GM15510 (cell line): ENCODE results near the gene MYOCOS.

Experiments used
- POLR2A ChIP-seq: IDR thresholded peaks from 3 replicates; pipeline ENCODE4 v1.6.1; 2011; ENCODE audit warnings: borderline replicate concordance; ENCODE audit not compliant: insufficient read length; ENCODE audit errors: extremely low read depth

MYOCOS gene, protein sequence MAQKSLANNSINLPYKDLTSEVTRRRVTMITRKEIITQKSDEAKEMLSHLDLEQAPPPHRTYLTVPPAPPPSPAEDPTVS

DNA sequence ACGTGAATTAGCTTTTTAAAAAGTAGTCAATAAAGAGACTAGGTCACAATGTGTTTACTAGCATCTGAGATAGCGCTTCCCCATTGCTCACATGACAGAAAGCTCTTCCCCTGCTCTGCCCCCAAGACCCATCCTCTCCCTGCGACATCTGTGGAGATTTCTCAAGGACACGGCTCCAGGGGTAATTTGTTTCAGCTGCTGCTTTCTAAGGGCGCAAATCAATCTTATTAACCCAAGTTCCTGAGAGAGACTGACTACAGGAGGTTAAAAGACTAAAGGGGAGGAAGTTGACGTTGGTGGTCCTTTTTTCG lies at the start of gene MYOCOS:
MYOCOS (plus strand) TSS at position 92 of the 311 bp plus-strand sequence. CDS start 1,641 bp downstream, outside the sequence.
- TF ChIP-seq POLR2A = no peak

DNA sequence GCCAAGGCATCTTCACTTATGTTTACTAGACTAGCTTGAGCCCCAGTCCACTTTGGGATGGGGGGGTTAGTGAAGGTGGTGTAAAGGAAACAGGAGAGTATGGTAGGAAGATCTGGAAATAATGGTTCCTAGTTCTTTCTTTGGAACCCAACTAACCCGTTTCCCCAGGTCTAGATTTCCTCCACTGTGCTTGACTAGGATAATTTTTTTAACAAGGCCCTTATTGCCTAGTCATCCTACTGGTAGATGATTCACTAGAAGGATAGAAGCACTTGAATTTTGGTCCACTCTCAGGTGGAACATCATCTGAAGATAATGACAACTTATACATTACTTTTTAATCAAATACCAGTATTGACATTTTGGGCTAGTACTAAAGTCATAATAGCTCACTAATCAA lies 45.9 kb upstream of the MYOCOS start:
- no peak for TF ChIP-seq POLR2A

DNA sequence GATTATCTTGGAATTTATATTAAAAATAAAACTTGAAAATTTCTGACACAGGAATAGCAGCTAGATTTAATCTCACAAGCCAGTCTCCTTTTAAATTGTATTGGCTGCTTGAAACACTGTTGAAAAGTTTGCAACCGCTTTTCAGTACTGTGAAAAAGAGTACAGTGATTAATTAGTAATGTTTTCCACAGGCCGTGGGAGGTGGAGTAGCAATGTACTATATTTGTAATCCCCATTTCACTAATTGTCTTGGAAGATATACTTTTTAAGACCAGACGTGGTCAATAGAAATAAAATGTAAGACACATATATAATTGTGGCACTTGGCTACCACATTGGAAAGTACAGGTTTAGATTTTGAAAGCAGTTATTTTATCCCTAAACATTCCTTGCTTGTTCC lies 40.8 kb upstream of the MYOCOS start:
- TF ChIP-seq POLR2A = no peak

DNA sequence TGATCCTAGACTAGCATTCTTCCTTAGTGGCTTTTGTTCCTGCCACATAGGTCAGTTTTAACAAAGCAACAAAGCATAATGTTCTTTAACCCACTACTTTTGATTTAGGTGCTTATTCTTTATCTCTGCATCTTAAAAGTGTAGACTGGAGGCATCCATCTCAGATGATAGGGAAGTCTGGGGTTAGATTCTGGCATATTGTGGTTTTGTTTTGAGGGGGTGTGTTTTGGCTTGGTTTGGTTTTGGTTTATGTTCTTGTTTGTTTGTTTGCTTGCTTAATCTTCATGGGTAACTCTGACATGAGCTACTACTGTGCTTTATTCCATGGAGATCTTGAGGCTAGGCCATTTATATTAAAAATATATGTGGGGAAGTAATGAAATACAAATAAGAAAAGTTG lies 40.3 kb upstream of the MYOCOS start:
- TF ChIP-seq POLR2A = no peak

DNA sequence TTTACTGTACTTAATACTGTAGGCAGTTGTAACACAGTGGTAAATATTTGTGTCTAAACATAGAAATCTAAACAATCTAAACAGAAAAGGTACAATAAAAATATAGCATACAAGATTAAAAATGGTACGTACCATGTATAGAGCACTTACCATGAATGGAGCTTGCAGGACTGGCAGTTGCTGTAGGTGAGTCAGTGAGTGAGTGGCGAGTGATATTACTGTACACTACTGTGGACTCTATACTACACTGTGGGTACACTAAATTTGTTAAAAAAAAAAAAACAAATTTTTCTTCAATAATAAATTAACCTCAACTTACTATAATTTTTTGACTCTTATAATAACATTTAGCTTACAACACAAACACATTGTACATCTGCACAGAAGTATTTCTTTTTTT lies 39.5 kb upstream of the MYOCOS start:
- TF ChIP-seq POLR2A = no peak

DNA sequence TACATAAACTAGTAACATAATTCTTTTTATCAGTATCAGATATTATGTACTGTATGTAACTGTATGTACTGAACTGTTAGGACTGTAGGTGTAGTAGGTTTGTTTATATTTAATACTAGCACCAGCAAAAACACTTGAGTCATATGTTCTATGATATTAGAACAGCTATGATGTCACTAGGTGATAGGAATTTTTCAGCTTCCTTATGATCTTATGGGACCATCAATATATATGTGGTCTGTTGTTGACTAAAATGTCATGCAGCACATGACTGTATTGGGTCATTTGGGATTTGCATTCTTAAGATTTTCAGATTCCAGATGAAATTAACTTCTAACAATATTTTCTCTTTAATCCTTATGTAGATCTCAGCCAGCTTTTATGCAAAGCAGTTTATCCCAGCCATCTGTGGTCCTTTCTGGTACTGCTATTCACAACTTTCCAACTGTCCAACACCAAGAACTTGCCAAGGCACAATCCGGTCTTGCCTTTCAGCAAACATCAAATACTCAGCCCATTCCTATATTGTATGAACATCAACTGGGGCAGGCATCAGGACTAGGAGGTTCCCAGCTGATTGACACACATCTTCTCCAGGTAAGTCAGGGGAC lies 38.3 kb upstream of the MYOCOS start:
- no peak for TF ChIP-seq POLR2A

DNA sequence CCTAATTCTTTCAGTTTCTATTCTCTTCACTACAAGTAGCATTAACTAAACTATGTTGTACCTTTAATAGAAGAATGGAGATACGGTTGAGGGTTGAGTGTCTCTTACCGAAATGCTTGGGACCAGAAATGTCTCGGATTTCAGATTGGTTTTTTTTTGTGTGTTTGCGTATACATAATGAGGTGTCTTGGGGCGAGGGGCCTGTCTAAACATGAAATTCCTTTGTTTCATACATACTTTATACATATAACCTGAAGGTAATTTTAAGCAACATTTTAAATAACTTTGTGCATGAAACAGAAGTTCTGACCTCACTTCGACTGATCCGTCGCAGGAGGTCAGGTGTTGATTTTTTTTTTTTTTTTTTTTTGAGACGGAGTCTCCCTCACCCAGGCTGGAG lies 36.3 kb upstream of the MYOCOS start:
- no peak for TF ChIP-seq POLR2A

DNA sequence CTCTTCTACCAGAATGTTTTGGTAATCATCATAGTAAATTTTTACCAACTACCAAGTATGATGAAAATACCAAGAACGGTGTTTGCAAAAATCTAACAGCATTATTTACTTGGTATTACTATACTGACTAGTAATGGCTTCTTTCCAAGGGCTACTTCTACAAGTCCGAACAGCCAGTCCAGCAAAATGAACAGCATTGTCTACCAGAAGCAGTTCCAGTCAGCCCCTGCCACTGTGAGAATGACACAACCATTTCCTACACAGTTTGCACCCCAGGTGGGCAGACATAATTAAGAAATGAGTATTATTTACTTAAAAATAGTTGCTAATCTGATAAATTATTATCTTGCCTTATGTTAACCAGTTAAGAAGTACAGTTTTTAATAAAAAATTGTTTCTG lies 33.8 kb upstream of the MYOCOS start:
- TF ChIP-seq POLR2A = no peak

DNA sequence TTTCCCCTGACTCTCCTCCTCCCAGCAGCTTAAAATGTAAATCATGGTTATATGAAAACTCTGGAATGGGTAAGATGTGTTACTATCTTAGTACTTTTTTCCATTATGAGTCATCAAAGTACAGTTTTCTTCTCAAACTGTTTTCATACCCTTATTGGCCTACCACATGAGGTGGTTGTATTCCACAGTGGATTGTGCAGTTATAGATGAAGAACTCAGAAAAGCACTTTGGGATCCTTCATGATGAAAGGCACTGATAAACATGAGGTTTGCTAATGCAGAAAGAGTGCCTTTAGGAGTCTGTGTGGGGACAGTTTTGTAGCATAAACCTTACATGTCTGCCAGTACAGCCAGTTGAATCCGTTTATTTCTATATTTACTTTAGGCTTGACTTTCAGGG lies 32.0 kb upstream of the MYOCOS start:
- no peak for TF ChIP-seq POLR2A

DNA sequence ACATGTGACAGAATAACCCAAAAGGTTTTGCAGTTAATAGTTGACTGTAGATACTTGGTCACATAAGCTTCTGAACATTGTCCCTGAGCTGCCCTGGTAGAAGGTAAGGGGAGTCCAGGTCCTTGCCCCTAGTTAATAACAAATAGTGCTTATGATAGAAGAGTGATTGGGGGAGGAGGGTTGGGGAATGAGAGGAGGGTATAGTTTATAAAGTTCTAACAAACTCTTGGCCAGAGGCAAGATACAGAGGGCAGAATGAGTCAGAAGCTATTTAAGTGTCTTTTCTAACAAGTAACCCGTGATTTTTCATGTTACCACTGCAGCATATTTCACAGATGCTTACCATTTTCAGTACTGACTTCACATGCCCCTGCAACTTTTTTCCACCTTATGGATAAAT lies 26.7 kb upstream of the MYOCOS start:
- TF ChIP-seq POLR2A = no peak

DNA sequence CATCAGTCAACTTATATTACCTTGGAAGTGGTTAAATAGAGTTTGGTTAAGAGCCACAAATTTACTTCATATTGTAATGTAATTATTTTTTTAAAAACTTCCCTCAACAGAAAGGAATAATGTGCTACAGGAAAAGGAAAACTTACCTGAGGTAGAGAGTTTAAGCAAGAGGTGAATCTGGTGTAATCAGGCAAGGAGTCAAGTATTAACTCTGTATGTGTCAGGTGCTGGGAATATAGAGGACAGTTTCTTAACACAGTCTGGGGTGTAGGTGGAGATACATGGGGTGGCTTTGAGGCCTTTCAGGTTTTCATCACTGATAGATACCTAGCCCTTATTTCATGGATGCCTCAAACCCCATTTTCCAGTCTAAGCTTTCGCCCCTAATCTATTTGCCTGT lies 25.9 kb upstream of the MYOCOS start:
- TF ChIP-seq POLR2A = no peak

DNA sequence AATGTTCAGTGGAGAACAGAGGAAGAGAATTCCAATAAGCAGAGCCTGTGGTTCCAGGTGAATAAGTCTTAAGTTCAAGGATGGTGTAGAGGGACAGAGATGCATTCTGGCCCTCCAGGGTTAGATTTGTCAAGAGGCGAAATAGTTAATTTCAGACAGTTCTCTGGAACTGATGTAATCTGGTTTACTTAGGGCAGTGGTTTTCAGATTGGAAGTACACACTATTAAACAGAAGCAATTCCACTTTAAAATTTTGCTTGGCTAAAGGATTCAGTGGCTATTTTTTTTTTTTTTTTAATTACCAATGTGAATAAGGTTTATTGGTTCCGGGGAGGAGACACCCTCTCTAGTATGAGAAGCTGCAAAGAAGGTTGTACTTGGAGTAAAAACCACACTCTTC lies 25.3 kb upstream of the MYOCOS start:
- TF ChIP-seq POLR2A = no peak

DNA sequence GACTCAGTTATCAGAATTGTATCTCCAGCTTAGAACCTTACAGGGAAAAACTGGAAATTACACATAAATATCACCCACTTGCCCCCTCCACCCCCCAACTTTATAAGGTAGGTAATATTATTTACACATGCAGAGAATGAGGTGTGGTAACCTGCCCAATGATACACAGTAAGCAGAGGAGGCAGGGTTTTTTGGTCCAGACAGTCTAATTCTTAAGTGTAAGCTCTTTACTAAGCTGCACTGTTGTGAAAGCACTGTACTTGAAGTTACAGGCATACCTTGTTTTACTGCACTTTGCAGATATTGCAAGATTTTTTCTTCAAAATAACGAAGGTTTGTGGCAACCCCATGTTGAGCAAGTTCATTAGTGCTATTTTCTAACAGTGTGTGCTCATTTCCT lies 24.8 kb upstream of the MYOCOS start:
- no peak for TF ChIP-seq POLR2A

DNA sequence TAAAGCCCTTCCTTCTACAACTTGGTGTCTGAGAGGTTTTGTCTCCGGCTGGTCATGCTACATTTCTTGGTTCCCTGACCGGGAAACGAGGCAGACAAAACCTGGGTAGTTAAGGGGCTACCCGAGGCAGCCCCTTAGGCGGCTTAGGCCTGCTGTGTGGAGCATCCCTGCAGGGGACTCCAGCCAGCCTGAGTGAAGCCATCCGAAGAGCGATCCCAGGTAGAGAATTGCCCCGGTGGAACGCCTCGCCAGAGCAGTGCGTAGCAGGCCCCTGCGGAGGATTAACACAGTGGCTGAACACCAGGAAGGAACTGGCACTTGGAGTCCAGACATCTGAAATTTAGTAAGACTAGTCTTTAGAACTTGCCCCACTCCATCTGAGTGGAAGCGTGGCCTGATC lies 21.2 kb upstream of the MYOCOS start:
- TF ChIP-seq POLR2A = no peak

DNA sequence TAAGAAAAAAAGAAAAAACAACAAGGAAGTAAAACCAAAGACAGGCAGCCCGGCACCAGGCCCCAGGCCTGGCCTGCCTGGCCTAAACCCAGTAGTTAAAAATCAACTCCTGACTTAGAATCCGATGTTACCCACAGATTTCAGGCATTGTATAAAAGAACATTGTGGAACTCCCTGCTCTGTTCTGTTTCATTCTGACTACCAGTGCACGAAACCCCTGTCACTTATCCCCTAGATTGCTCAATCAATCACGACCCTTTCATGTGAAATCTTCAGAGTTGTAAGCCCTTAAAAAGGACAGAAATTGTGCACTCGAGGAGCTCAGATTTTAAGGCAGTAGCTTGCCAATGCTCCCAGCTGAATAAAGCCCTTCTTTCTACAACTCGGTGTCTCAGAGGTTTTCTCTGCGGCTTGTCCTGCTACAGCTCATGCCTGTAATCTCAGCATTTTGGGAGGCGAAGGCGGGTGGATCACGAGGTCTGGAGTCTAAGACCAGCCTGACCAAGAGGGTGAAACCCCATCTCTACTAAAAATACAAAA lies 15.6 kb upstream of the MYOCOS start:
- no peak for TF ChIP-seq POLR2A

DNA sequence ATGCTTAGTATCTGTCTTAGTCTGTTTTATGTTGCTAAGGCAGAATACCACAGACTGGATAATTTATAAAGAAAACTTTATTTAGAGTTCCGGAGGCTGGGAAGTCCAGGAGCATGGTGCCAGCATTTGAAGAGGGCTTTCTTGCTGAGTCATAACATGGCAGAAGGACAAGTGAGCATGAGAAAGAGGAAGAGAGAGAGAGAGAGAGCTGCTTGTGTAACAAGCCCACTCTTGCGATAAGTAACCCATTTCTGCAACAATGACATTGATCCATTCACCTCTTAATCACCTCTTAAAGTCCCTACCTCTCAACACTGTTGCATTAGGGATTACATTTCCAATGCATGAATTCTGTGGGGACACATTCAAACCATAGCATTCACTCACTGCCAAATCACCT lies 11.7 kb upstream of the MYOCOS start:
- no peak for TF ChIP-seq POLR2A

DNA sequence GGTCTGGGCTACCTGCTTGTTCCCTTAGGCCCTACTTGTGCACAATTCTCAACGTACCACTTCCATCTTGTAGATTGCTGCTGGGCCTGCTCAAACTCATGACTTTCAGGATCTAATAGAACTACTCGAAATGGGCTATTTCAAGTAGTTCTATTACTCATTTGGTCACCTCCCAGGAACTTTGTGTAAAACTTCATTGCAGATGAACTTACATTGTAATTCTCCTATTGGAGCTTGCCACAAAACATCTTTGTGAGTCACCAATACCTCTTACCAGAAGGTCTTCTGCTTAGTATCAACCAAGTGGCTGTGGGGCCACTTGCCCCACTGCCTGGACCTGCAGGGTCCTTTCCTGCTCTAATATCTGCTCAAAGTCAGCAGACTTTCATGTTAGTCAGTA lies 10.7 kb upstream of the MYOCOS start:
- no peak for TF ChIP-seq POLR2A
